ENCODE results near the gene SLIT3. TPM values are rescaled to one million over a fixed set of nuclear protein-coding genes. Genes with fewer than 3 reads are reported as not detected.
"Not testable (repeated sequence)": the region's sequence is repeated elsewhere in the genome, so short reads cannot be mapped to it uniquely, and the experiment has no call there.

Gene SLIT3
- total RNA-seq, 1 donor from 2014 or later, result 0.75 TPM

- Mint-ChIP-seq H3K27me3 (no peaks in the 10 kb centered on the region), H3K27ac (no peak overlapping the region), H3K4me1 (no peaks in the 10 kb centered on the region), H3K9me3 (no peaks in the 10 kb centered on the region), H3K36me3 (ENCODE audit: low read depth) (no peaks in the 10 kb centered on the region), H3K4me3 (no peak overlapping the region)
- intact Hi-C loops (cut with micrococcal nuclease), result no loop called here
- no peak for DNase-seq
These were observed 188.9 kb downstream of the SLIT3 start for GRCh38 chr5:169112016-169112415.

DNA sequence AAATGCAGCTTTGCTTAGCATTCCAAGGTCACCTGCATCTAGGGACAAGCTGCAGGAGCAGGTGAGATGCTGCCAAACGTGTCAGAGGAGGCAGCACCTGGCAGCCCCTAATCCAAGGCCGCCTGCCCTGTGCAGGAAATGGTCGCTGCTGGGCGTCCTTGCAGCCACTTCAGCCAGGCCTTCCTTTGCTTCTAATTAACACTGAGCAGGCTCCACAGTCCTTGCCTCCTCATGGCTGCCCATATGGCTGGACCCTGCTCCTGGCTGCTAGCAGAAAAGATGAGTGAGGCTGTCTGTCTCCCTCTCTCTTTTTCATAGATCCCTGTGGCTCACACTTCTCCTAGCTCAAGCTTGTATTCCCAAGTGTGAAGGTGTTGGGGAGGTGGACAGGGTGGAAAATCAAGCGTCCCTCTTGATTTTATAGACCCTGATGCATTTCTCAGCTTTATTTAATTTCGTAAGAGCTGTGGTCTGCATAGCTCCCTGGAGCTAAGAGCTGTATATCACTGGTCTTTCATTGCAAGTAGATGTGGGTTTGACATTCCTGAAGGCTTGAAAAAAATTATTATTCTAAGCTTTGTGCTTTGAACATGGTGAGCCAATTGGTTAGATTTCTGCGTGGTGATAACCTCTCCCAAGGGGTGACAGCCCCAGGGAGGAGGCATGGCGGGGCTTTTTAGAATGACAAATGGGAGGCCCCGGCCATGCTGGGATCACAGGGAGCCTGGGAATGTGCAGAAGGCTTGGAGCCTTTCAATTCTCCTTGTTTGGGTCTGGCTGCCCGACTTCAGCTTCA lies 193.8 kb downstream of the SLIT3 start:
- intact Hi-C loops (cut with micrococcal nuclease), result no loop called here
- Mint-ChIP-seq H3K27ac (no peak overlapping the region), H3K36me3 (ENCODE audit: low read depth) (no peaks in the 10 kb centered on the region), H3K27me3 (no peaks in the 10 kb centered on the region), H3K4me3 (no peak overlapping the region), H3K4me1 (no peaks in the 10 kb centered on the region), H3K9me3 (peaks cover 3% of the 10 kb centered on the region)
- DNase-seq, result no peak

GRCh38 chr5:169105582-169105981 lies 195.4 kb downstream of the SLIT3 start:
- H3K27ac Mint-ChIP-seq; intact Hi-C loops (cut with micrococcal nuclease); H3K4me1 Mint-ChIP-seq; H3K36me3 Mint-ChIP-seq (ENCODE audit: low read depth); H3K27me3 Mint-ChIP-seq; DNase-seq; H3K9me3 Mint-ChIP-seq; H3K4me3 Mint-ChIP-seq: not testable (repeated sequence)

- H3K4me1 Mint-ChIP-seq, result no peaks in the 10 kb centered on the region
- intact Hi-C loops (cut with micrococcal nuclease), result no loop called here
These were observed 195.9 kb downstream of the SLIT3 start for GRCh38 chr5:169104937-169105494.

DNA sequence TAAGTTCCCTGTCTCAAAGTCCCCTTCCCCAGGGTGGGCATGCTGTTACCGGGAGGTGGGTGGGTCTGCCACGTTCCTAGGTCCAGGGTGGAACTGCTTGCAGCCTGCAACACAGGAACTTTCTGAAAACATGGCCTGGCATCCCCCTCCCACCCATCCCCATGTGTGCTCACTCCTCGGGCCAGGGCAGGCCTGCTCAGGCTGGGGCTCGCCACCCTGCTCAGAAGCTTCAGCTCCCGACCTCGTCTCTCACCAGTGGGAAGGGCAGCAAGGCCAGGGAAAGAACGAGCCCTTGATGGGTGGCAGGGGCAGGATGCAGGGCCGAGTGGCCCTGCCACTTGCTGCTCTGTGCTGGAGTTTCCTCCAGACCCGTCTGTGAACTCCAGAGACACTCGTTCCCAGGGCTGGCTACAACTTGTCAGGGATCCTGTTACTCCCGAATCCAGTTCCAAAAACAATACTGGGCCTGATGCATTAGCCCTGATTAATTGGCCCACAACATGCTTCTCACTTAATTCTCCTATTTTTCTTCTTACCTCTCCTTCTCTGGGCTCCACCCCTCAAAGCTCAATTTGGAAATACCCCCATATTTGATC lies 197.3 kb downstream of the SLIT3 start:
- Mint-ChIP-seq H3K36me3 (ENCODE audit: low read depth) (no peaks in the 10 kb centered on the region), H3K4me3 (no peak overlapping the region), H3K27me3 (no peaks in the 10 kb centered on the region), H3K9me3 (peaks cover 3% of the 10 kb centered on the region), H3K27ac (no peak overlapping the region), H3K4me1 (no peaks in the 10 kb centered on the region)
- intact Hi-C loops (cut with micrococcal nuclease), result no loop called here
- no peak for DNase-seq

More at GRCh38 chr5:169104937-169105494, 195.9 kb downstream of the SLIT3 start:
- Mint-ChIP-seq H3K9me3 (peaks cover 3% of the 10 kb centered on the region), H3K27me3 (no peaks in the 10 kb centered on the region), H3K36me3 (ENCODE audit: low read depth) (no peaks in the 10 kb centered on the region), H3K27ac (no peak overlapping the region), H3K4me3 (no peak overlapping the region)
- DNase-seq, result no peak

- intact Hi-C loops (cut with micrococcal nuclease), result no loop called here
- no peaks in the 10 kb centered on the region for H3K27me3 Mint-ChIP-seq
- no peak for DNase-seq
- H3K4me1 Mint-ChIP-seq, result no peaks in the 10 kb centered on the region
- no peak overlapping the region for H3K4me3 Mint-ChIP-seq
- H3K36me3 Mint-ChIP-seq (ENCODE audit: low read depth), result no peaks in the 10 kb centered on the region
- H3K9me3 Mint-ChIP-seq, result peaks cover 3% of the 10 kb centered on the region
- H3K27ac Mint-ChIP-seq, result no peak overlapping the region
These were observed 199.0 kb downstream of the SLIT3 start for GRCh38 chr5:169101966-169102365.

DNA sequence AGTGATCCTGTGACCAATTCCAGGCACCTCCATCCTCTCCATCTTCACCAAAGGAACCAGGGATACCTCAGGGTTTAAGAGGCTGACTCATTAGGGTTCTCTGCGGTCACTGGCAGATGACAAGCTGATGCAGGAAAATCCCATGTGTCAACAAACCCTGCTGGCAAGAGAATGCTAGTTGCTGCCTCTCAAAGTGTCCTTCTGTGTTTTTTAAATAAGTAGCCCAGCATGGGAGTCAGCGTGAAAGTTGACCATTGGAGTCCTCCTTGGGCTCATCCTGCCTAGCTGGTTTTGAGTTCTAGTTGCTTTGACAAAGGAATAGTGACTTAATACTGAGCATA lies 200.2 kb downstream of the SLIT3 start:
- intact Hi-C loops (cut with micrococcal nuclease), result no loop called here
- H3K9me3 Mint-ChIP-seq, result peaks cover 3% of the 10 kb centered on the region
- no peak overlapping the region for H3K4me3 Mint-ChIP-seq
- no peaks in the 10 kb centered on the region for H3K27me3 Mint-ChIP-seq
- no peaks in the 10 kb centered on the region for H3K36me3 Mint-ChIP-seq (ENCODE audit: low read depth)
- no peak for DNase-seq
- no peaks in the 10 kb centered on the region for H3K4me1 Mint-ChIP-seq
- H3K27ac Mint-ChIP-seq, result no peak overlapping the region

DNA sequence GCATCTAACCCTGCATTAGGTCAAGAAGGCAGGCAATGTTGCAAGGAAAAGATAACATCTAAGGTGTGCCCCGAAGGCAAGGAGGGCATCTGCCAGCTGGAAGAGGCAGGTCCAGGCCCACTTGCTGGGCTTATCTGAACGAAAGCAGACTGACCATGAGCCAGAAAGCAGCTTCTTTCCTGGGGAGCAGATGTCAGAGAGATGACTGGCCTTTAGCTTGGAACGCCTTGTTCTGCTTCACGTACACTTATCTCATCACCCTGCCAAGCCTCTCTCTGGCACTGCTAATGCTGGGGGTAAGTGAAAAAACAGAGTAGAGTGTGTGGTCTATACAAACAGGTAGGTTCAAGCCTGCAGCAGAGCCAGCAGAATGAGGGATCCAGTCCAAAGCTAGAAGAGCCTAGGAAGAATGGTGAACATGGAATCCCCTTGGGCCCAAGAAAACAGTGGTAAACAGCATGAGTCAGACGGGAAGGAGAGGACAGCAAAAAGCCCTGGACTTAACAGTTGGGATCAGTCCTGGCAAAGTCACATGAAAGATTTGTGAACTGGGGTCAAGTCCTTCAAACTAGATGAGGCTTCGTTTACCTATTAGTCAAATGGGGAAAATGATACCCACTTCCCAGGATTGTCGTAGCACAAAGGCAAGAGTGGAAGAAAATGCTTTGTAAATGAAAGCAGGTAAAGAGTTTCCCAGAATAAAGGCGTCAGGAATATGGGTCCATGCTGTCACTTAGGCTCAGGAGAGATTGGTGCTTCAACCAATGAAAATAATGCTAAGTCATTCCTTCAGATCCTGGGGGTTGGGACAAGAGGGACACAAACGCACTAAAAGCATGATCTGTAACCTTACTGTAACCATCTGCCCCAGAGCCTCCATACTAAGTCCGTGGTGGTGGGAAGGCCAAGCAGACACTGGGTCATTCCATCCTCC lies 200.9 kb downstream of the SLIT3 start:
- Mint-ChIP-seq H3K36me3 (ENCODE audit: low read depth) (no peaks in the 10 kb centered on the region), H3K4me1 (no peaks in the 10 kb centered on the region), H3K4me3 (no peak overlapping the region), H3K27ac (no peak overlapping the region), H3K9me3 (peaks cover 2% of the 10 kb centered on the region), H3K27me3 (no peaks in the 10 kb centered on the region)
- intact Hi-C loops (cut with micrococcal nuclease), result no loop called here
- DNase-seq, result no peak

GRCh38 chr5:169098331-169099121 lies 202.4 kb downstream of the SLIT3 start:
- DNase-seq, result no peak
- intact Hi-C loops (cut with micrococcal nuclease), result no loop called here
- H3K27ac Mint-ChIP-seq, result no peak overlapping the region
- no peaks in the 10 kb centered on the region for H3K36me3 Mint-ChIP-seq (ENCODE audit: low read depth)
- H3K27me3 Mint-ChIP-seq, result no peaks in the 10 kb centered on the region
- H3K4me3 Mint-ChIP-seq, result no peak overlapping the region
- H3K4me1 Mint-ChIP-seq, result no peaks in the 10 kb centered on the region
- no peaks in the 10 kb centered on the region for H3K9me3 Mint-ChIP-seq

GRCh38 chr5:169097374-169098326 lies 203.3 kb downstream of the SLIT3 start:
- no peaks in the 10 kb centered on the region for H3K4me1 Mint-ChIP-seq
- no peak overlapping the region for H3K4me3 Mint-ChIP-seq
- no peak overlapping the region for H3K27ac Mint-ChIP-seq
- H3K36me3 Mint-ChIP-seq (ENCODE audit: low read depth), result no peaks in the 10 kb centered on the region
- no peaks in the 10 kb centered on the region for H3K27me3 Mint-ChIP-seq
- DNase-seq, result no peak
- intact Hi-C loops (cut with micrococcal nuclease), result no loop called here
- no peaks in the 10 kb centered on the region for H3K9me3 Mint-ChIP-seq

DNA sequence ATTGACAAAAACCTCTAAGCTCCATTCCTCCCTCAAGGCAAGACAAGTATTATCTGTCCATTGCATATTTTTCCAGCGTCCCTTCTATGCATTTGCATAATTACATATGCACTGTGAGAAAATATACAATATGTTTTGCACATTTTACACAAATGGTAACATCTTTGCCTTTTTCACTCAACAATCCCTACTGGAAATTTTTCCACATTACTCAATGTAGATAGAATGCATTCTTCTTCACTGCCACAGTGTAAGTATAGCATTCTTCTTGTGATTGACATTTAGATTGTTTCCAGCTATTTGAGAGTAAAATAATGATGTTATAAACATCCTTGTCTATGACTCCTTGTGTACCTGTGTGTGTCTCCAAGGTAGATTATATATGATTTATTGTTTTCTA lies 205.0 kb downstream of the SLIT3 start:
- intact Hi-C loops (cut with micrococcal nuclease), result no loop called here

DNA sequence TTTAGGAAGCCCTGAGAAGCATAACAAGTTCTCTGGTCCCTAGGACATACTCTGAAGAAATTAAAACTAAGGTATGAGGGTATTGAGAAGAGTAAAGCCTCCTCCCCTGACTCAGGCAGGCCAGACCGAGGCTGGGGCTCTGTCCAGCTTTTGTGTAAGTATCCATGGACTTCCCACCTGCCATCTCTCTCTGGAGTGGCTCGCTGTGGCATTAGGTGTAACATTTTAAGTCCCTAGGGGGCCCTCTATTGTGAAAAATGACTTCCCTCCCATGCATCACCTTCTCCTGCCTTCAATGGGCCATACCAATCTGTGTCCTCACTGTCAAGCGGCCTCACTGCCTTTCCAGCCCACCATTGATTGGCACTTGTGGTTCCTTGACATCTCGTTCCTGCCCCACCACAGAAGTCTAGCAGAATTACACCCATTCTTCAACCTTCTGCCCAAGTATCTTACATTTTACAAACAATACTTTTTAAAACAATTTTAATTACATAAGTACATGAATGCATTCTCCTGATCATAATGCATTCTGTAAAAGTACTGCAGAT lies 205.5 kb downstream of the SLIT3 start:
- DNase-seq, result no peak
- no peaks in the 10 kb centered on the region for H3K4me1 Mint-ChIP-seq
- intact Hi-C loops (cut with micrococcal nuclease), result no loop called here
- H3K27me3 Mint-ChIP-seq, result no peaks in the 10 kb centered on the region
- no peaks in the 10 kb centered on the region for H3K9me3 Mint-ChIP-seq
- H3K27ac Mint-ChIP-seq, result no peak overlapping the region
- H3K4me3 Mint-ChIP-seq, result no peak overlapping the region
- H3K36me3 Mint-ChIP-seq (ENCODE audit: low read depth), result no peaks in the 10 kb centered on the region

More for the DNA sequence above, 205.0 kb downstream of the SLIT3 start:
- Mint-ChIP-seq H3K27ac (no peak overlapping the region), H3K4me1 (no peaks in the 10 kb centered on the region), H3K27me3 (no peaks in the 10 kb centered on the region), H3K9me3 (no peaks in the 10 kb centered on the region), H3K4me3 (no peak overlapping the region), H3K36me3 (ENCODE audit: low read depth) (no peaks in the 10 kb centered on the region)
- no peak for DNase-seq

All from activated CD4-positive, alpha-beta T cell treated with anti-CD3 and anti-CD28 coated beads, Interleukin-2, amount 10 ng/mL, durations not matched to agents 24 days and 14 days (primary cell).